GM19035 (cell line): ENCODE data around the gene GSX2.

Experiments used
- ATAC-seq: cut with Tn5 transposase; IDR thresholded peaks from one replicate; pipeline ENCODE4 v1.9.1; 2021; ENCODE audit not compliant: unreplicated experiment

Gene GSX2

DNA sequence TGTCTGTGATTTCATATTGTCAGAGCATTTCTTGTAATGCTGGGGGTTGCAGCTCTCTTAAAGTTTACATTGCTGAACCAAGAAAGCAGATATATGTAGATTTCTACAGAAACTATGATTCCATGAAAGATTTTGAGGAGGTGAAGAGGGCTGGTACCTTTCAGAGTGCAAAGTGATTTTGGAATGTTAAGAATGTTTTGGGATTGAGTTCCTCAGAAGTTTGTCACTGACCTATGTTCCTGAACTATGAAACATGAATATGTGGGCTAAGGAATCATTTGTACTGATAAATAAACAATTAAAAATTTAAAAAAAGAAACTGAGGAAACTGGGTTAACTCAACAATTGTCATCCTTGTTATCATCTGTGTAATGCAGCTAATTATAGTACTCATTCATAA is 23.3 kb upstream of the GSX2 start:
- no peak for ATAC-seq

- no peak for ATAC-seq
Measured at GRCh38 chr4:54077812-54078211, 22.2 kb upstream of the GSX2 start.

DNA sequence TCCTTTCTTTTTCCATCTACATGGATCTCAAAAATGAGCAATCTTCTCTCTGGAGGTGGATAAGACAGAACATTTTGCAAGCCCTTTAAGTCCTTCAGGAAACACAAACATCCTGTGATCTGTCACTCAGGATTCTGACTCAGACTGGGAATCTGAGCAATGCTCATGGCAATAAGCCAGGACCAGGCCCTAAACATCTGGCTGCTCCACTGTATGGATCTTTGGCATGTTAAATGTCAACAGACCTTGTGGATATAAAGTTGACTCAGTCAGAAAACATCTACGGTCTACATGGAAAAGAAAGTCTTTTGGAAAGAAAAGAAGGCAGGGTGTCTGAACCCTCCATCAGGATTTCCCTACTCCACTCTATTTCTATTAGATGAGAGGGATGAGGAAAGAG is 17.8 kb upstream of the GSX2 start:
- ATAC-seq = no peak

GRCh38 chr4:54085284-54085683 is 14.7 kb upstream of the GSX2 start:
- no peak for ATAC-seq

DNA sequence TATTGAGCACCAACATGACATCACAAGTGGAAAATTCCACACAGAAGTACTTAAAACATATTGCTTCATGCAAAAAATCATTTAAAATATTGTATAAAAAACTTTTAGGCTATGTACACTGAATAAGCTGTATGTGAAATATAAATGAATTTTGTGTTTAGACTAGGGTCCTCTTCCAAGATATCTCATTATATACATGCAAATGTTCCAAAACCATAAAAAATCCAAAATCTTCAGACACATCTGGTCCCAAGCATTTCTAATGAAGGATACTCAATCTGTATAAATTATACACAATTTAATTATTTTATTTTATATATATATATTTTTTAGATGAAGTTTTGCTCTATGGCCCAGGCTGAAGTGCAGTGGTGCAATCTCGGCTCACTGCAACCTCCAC is 10.1 kb upstream of the GSX2 start:
- ATAC-seq = no peak

- no peak for ATAC-seq
Measured at GRCh38 chr4:54090404-54090803, 9.6 kb upstream of the GSX2 start.

GRCh38 chr4:54090804-54091623 is 8.9 kb upstream of the GSX2 start:
- peak; percentile 58 for ATAC-seq

- ATAC-seq = peak; percentile 77
Measured at GRCh38 chr4:54091637-54092404, 8.1 kb upstream of the GSX2 start.

GRCh38 chr4:54092405-54093323 is 7.3 kb upstream of the GSX2 start:
- ATAC-seq = no peak

DNA sequence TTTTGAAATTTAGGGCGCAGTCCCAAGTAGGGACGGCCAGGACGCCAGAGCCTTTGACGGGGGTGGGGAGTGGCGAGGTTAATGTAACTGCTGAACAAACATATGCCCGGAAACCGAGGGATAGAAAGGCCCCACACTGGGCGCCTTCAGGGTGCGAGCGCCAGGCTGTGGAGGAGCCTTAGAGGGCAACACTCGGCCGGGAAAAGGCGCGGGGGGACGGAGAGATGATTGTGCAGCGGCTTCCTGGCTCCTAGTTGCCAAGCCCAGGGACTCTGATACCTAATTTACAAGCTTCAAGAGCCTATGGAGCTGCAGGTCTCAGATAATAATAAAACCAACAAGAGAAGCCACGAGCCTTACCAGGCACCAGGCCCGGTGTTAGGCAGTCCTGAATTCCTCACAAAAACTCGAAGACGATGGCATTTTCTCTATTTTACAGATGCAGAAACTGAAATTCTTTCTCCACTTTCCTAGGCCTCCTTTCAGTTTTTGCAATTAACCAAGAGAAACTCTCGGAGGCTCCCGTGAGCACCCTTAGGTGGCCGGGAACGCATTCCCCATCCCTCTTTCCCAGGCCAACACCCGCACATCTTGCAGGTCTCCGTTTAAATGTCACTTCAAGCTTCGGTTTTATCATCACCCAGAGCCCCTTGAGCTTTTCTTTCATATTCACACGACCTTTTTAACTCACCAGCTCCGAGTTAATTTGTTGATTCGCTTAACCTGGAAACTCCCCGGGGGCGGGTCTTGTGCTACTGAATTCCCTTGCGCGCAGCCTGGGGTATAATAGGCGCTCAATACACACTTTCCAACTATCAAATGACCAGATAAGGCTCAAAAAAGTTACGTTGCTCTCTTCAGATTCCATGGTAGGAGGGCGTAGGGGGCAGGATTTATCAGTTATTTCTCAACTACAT is 6.4 kb upstream of the GSX2 start:
- ATAC-seq = no peak

DNA sequence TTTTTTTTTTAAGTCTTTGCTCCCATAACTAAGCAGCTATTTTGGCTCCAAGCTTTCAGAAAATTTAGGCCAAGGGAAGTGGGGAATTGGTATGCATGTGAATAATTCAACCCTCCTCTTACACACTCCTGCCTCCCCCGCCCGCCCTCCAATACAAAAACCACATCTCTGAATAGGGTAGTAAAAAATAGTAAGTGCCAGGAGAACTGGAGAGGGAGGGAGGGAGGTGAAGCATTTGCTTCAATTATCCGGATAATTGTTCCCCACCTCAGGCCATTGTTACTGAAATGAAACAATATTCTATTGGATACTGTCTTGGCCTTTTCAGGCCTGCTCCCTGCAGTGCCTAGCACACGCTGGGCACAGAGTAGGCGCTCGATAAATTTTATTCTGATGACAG is 5.5 kb upstream of the GSX2 start:
- no peak for ATAC-seq

GRCh38 chr4:54095110-54095825 is 4.7 kb upstream of the GSX2 start:
- no peak for ATAC-seq

GRCh38 chr4:54096295-54096962 is 3.5 kb upstream of the GSX2 start:
- ATAC-seq = no peak

GRCh38 chr4:54097152-54097551 is 2.8 kb upstream of the GSX2 start:
- ATAC-seq = no peak

- ATAC-seq = no peak
Measured at GRCh38 chr4:54098375-54098774, 1.6 kb upstream of the GSX2 start.

- no peak for ATAC-seq
Measured at GRCh38 chr4:54099287-54099747, 646 bp upstream of the GSX2 start.

- no peak for ATAC-seq
Measured at GRCh38 chr4:54100595-54101189, 729 bp downstream of the GSX2 start.

DNA sequence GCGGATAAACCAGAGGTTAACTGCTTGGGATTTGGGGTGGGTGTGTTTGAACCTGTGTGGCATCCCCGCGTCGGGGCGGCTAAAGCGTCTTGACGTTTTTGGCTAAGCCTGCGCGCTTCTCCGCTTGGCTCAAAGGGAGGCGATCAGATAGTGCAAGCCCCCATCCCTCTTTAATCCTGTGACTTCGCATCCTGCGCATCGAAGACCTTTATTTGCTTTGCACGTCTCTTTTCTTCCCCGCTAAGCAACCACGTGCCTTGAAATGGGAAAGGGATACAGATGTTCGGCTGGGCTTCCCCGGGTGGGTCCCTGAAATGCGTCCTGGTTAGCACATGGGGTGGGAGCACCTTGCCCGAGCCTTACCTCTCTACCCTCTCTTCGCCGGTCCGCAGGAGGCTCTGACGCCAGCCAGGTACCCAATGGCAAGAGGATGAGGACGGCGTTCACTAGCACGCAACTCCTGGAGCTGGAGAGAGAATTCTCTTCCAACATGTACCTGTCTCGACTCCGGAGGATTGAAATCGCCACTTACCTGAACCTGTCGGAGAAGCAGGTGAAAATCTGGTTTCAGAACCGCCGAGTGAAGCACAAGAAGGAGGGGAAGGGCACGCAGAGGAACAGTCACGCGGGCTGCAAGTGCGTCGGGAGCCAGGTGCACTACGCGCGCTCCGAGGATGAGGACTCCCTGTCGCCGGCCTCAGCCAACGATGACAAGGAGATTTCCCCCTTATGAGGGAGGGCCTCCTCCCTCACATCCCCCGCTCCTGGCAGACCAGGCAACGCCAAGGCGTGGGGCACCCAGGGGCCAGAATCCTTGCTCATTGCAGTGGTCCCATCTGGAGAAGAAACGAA is 1.5 kb downstream of the GSX2 start:
- ATAC-seq = no peak
